GM18909 (cell line): ENCODE measurements around the gene FGF19.

Experiments used
- ATAC-seq: cut with Tn5 transposase; IDR thresholded peaks from one replicate; pipeline ENCODE4 v1.9.1; 2021; ENCODE audit warnings: mild to moderate bottlenecking; ENCODE audit not compliant: unreplicated experiment, poor library complexity

FGF19 gene

GRCh38 chr11:69703768-69704507 lies at the start of gene FGF19:
TSS of gene FGF19 (minus strand) at chr11:69704022. CDS start at chr11:69703876, 146 bp downstream.
- no peak for ATAC-seq

DNA sequence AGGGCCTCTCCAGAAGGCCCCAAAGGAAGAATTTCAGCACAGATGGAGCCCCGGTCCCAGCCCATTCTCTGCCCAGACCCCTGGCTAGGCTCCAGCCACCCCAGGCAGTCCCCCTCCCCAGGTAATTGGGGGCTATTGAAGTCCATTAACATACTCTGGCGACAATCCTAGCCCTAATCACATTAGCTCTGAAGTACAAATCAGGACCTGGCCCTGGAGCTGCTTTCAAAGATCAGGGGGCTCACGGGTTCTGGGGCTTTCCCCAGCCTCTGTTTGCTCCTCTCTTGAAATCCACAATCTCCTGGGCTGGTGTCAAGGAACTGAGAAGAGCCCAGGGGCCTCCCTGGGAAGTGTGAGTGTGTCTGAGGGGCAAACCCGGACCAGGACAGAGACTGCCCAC lies 49.1 kb upstream of the FGF19 start:
- no peak for ATAC-seq

GRCh38 chr11:69750875-69751597 lies 47.2 kb upstream of the FGF19 start:
- ATAC-seq, result no peak

DNA sequence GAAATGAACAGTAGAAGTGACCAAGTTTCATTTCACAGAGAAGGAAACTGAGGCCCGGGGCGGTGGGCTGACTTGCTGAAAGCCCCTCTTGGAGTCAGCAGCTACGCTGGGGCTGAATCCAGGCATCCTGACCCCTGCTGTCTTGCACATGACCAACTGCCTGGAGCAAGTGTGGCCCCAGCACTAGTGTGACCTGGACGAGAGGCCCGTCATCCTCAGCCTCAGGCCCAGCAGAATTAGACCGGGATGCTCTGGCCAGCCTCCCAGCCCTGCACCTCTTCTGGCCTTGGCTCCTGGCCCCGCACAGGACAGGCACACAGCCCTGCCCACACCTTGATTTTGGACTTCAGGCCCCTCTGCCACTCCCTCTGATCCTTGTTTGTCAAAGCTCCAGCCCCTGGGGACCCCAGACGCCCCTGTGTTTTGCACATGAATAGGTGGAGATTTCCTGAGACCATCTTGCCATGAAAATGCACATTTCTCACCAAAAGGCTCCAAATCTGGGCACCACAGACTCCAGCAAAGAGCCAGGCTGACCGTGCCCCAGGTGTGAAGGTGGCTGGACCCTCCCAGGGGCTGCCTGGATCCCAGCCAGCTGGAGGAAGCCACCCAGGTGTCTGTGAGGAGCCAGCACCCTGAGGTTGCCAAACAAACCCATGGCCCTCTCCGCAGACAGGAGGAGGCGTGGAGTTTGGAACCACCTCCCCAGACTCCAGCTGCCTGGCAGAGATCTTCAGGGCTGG lies 46.5 kb upstream of the FGF19 start:
- no peak for ATAC-seq

DNA sequence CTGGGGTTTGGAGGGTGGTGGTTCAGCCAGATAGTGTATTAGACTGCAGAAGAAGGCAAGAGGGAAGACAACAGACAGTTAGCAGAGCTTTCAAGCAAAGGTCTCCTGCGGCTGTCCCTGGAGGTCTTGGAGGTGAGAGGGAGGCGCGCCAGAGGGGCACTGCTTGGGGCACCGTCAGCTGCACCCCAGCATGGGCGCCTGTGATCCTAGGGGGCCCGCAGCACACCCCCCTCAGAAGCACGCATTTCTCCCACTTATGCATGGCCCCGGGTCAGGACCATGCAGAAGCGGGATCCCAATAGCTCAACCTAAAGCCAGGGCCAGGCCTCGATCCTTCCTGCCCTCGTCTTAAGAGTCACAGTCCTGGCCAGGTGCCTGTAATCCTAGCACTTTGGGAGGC lies 44.8 kb upstream of the FGF19 start:
- no peak for ATAC-seq

DNA sequence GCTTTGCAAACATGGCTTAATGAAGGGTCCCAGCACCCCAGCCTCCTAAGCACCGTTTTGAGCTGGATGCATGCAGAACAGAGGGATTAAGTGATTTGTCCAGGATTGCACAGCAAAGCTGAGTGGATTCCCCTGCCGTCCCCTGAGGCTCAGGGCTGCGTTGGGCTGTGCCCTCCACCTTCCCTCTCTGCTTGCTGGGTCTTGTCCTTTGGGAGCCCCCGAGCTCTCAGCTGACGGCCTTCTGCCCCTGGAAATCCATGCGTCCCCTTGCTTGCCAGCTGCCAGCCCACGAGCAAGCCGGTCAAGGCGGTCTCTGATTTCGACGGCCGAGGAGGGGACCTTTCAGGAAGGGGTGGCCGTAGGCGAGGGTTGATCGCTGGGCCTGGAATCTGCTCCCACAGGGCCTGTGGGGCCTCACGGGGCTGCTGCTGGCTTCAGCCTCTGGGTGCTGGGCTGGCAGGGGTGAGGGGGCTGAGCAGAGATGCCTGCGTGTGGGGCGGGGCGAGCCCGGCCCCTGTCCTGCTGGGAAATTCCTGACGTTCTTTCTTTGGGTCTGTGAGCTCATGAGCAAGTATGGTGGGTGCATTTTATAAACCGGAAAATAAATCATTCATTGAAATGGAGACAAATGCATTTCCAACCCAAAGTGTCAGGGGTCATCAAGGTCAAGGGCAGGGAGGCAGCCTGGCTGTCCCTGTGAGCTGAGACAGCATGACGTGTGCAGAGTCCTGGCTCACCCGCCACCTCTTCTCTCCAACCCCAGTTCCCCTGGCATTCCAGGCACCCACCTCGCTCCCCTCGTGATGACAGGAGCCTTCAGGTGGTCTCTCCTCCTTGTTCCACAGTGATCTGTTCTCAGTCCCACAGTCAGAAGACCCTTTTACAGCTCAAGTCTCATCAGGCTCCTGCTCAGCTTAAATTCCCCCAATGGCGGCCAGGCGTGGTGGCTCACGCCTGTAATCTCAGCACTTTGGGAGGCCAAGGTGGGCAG lies 43.2 kb upstream of the FGF19 start:
- ATAC-seq, result no peak

DNA sequence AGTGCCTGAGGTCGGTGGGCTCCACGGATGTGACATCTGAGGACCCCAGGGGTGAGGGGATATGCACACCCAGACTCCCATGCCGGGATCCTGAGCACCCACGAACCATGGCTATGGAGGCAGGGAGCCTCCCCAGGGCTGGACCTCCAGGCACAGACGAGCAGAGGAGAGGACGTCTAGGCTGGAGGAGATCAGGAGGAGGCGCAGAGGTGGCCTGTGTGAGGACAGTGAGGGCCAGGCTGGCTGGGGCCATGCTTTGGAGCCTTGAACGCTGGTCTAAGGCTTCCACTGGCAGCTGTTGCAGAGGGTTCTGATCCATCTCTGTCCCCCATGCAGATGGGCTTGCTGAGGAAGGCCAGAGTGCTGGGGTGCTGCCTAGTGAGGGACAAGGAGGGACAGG lies 42.3 kb upstream of the FGF19 start:
- ATAC-seq, result no peak

DNA sequence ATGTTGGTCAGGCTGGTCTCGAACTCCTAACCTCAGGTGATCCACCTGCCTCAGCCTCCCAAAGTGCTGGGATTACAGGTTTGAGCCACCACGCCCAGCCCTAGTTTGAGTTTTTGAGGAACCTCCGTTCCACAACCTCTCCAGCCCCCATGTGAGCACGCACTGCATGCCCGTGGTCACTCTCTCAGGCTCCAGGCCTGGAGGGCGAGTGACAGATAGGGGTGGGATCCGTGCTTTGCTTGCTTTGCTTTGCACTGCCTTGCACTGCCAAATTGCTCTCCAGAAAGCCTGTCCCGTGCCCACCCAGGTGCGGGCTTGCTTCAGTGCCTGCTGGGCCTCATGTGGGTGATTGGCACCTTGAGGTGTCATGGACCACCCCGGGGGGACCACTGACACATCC lies 41.4 kb upstream of the FGF19 start:
- no peak for ATAC-seq

GRCh38 chr11:69744435-69744834 lies 40.6 kb upstream of the FGF19 start:
- ATAC-seq, result no peak

GRCh38 chr11:69734841-69735240 lies 31.0 kb upstream of the FGF19 start:
- ATAC-seq, result no peak

- no peak for ATAC-seq
Observed at GRCh38 chr11:69734367-69734766, 30.5 kb upstream of the FGF19 start.

GRCh38 chr11:69732910-69733309 lies 29.1 kb upstream of the FGF19 start:
- no peak for ATAC-seq

- ATAC-seq, result no peak
Observed at GRCh38 chr11:69731110-69731509, 27.3 kb upstream of the FGF19 start.

GRCh38 chr11:69730500-69730899 lies 26.7 kb upstream of the FGF19 start:
- no peak for ATAC-seq

GRCh38 chr11:69729252-69729651 lies 25.4 kb upstream of the FGF19 start:
- ATAC-seq, result no peak

- no peak for ATAC-seq
Observed at GRCh38 chr11:69727266-69727665, 23.4 kb upstream of the FGF19 start.

GRCh38 chr11:69726481-69726880 lies 22.7 kb upstream of the FGF19 start:
- no peak for ATAC-seq

GRCh38 chr11:69726019-69726418 lies 22.2 kb upstream of the FGF19 start:
- no peak for ATAC-seq

DNA sequence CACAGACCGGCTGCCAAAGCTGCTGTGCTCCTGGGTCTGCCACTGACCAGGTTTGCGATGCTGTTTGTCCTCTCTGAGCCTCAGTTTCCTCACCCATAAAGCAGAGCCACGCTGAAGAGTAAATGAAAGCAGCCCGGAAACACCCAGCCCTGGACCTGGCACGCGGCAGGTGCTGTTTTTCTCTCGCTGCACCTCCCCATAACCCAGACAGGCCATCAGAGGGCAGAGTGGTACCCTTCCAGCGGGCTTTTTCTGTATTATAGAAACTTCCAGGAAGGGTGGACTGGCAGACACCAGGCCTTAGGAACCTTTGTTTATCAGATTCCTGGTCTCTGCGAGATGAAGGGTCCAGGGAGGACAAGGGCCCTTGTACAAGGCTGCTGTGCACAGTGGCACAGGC lies 17.9 kb upstream of the FGF19 start:
- no peak for ATAC-seq

DNA sequence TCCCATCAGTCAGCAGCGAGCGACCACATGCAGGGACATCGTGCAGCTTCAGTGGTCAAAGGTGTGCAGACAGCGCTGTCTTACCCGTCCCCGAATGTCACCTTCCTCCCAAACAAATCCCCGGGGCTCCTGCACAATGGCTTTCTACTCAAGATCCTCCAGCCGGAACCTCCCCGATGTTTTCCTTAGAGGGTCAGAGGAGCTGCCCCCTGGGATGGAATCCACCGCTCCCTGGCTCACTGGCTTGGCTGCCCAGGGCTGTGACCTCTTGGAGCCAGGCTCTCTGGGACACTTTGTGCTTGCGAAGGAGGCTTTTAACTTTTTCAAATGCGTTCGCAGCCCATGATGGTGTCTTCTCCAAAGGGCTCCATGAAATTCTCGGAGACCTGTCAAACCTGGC lies 17.3 kb upstream of the FGF19 start:
- no peak for ATAC-seq
